ENCODE results near the gene ANKLE2.

ANKLE2 gene

DNA sequence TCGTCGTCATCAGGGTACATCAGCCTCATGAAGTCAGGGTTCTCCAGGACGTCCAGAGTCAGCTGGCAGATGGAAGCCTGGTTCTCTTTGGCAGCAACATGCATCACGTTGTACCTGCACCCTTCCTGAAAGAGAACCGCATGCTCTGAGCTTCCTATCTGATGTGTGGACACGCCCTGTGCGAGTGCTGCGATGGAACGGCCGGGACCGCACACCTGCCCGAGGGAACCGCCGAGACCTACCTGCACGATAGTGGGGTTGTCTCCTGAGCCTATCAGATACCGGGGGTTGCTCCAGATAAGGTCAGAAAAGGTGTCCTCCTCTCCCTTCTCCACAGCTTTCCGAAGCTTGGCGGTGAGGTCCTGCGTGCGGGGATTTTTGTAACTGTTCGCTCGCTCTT, 13.7 kb downstream of the ANKLE2 start:
- no peak for DNase-seq

DNA sequence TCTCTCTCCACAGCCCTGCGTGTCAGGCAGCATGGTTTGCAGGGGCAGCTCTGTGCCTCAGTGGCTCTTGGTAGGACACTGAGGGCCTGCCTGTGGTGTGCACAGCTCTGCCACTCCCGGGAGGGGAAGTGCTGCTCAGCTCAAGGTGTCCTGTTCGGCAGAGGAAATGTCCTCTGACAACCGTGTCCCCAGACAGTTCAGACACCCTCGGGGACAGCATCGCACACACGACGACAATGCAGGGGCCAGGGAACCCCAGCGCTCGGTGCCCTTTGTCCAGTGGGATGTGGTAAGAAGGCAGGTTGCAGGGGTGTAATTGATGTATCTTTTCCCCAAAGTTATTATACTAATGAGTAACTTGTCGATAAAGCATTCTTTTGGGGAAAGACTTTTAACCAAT, 14.2 kb downstream of the ANKLE2 start:
- no peak for DNase-seq

DNA sequence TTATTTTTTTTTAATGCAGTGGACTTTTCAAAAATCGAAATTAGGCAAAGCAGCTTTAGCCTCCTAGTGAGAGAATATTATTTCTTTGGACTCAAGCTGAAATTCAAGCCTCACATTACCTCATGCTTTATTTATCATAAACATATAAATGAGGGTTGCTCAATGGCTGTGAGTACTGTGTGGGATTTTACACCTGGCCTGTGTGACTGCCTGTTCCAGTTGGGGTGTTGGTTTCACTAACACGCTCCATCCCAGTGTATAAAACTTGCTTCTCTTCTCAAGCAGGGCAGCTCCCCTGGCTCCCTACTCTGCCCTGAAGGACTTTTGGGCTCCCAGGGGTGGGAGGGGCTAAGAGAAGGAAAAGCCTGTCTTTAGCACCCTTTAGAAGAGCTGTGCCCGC, 15.0 kb downstream of the ANKLE2 start:
- no peak for DNase-seq

DNA sequence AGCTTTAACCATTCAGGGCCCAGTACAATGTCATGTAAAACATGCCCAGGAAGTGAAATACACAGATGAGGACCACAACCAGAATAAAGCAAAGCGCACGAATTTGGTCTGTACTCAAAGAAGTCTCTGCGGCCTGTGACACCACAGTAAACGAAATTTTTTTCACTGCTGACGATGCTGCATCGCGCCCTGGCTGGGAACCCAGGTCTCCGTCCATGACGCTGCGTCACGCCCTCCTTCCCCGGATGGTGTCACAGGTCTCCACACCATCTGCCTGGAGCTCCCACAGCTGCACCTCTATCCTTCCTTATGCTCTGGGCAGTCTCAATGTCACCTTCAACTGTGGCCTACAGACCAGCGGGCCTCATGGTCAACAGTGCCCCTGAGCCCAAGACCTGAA, 17.8 kb downstream of the ANKLE2 start:
- no peak for DNase-seq

DNA sequence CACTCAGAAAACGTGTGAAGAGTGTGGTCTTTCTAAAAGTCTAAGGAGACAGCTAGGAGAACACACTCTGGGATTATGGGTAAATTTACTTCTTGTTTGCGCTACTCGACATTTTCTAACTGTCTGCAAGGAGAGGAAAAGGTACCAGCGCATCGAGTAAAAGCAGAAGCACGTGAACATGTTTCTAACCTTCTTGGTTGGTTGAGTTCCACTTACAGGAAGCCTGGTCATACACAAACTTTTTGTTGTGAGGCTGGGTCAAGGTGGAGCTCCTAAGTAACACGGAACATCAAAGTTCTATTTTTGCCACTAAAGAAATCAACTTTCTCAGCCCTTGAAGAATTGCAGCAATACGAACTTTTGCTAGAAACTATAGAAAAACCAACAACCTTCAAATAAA, 20.0 kb downstream of the ANKLE2 start:
- no peak for DNase-seq

DNA sequence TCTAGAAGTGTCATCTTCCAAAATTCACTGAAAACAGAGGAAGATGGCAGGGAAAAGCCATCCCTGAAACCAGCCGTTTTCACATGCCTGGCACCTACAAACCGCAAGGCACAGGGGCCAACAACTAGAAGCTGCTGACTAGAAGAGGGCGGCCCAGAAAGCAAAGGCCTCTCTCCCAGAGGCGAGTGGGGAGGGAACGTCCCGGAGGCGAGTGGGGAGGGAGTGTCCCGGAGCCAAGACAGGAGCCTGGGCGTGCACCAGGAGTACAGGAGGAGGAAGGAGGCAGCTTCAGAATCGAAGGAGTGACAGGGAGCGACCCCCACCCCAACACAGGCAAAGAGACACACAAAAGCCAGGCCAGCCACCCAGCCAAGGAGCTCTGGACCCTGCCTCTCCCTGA, 21.0 kb downstream of the ANKLE2 start:
- no peak for DNase-seq

DNA sequence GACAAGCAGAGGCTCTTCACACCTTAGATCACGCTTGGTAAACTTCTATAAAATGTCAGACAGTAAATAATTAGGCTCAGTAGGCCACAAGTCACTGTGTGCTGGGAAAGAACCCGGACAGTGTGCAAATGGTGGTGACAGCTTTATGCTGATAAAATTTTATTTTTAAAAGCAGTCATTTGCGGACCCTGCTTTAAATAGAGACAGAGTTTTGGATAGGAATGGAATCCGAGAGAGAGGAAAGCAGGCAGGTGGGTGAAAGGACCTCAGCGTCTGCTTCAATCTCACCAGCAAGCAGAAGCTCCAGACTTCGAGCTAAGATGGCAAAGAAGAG, 21.4 kb downstream of the ANKLE2 start:
- no peak for DNase-seq

DNA sequence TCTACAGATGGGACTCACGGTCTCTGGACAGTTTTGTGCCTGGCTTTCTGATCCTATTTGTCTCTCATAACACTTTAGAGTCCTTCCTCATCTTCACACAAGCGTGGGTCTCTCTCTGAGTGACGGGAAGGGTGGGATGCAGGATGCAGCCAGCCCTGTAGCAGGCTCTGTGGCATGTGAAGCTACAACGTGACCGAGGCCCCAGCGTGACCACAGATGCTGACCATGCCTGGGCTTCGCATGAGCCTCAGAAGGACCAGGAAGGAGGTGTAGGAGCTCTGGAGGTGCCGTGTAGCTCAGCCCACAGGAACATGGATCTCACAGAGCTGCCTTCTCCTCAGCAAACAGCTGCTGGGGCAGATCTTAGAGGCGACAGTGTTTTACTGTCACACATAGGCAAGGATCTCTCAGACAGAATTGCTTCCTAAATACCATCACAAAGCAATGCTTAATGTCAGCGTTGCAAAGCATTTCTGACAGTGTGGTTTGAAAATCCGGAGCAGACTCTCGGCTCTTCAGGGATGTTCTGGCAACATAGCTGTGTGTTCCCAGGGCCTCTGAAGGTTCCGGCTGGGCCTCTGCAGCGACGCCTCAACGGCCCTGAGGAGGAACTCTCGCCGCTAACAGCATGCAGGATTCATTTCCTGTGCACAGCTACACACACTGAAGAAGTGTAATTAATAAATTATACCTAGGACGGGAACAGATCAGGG, 21.9 kb downstream of the ANKLE2 start:
- DNase-seq: no peak

DNA sequence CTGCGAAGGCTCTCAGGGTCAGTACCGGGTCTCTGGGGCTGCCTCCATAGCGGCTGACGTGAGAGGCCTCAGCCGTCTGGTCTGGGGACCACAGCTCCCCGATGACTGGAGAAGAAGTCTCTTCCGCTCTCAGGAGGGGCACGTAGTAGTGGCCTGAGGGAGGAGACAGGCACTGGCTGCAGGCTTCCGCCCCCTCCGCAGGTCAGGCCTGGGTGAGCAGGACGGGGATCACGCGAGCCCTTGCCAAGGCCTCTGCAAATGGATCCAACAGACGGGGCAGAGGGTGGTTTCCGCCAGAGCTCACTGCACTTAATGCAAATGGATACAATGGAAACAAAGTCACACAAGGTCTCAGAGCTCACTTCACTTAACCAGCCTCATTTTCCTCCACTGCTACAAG, 24.7 kb downstream of the ANKLE2 start:
- no peak for DNase-seq

DNA sequence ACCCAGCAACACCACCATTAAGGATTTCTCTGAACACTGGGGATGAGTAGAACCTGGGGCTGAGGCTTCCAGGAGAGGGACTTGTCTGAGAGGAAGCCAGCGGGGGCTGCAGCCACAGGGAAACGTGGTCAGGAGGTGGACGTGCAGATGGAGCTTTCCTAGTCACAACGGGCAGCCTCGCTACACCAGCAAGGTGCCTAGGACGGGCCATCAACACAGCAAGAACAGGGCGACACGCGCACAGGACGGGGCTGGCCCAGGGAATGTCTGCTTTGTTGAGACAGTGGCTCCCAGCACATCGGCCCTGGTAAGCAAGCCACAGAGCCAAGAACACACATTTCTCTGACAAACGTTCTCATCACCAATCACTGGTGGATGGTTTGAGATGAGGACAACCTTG, 25.3 kb downstream of the ANKLE2 start:
- DNase-seq: no peak

DNA sequence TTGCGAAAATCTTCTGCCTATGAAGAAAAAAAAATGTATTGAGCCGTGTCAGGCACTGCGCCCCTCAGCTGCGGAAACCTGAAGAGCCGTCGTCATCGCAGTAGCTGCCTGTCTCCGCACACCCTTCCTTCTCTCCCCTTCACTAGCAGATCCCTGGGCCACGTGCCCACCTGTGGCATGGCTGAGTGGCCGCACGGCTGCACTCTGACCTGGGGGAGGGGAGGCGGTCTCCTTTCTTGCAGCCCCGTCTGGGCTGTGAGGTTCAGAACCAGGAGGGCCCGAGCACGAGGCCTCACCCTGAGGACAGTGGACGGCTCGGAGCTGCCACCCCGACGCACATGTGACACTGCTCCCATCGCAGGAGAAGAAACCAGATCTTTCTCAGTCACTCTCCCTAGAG, 26.1 kb downstream of the ANKLE2 start:
- DNase-seq: no peak

DNA sequence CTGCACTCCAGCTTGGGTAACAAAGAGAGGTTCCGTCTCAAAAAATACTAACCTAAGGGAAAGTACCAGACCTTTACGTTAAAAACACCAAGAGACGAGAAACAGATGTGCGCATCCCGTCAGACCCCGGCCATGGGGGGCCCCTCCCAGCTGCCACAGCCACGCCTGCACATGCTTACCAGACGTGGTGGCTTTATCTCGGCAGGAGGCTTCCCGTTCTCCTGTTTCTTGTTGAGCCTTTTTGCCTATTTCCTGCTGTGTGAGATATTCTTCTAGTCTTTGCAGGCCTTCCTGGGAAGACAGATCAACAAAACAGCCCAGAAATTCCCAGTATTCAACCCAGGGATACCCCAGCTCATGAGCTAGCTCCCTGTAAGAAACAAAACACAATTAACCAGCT, 27.4 kb downstream of the ANKLE2 start:
- DNase-seq: no peak

DNA sequence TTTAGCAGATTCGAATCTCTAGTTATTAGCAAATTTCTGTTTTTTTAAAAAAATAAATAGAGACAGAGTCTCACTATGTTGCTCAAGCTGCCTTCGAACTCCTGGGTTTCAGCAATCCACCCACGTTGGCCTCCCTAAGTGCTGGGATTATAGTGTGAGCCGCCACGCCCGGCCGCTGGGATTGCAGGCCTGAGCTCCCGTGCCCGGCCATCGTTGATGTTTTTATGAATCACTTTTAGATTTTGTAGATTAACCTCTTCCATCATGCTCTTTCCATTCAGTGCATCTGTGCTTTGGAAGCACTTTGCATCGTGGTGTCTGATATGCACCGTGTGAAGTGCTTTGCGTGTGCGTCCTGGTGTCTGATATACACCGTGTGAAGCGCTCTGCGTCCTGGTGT, 30.1 kb downstream of the ANKLE2 start:
- no peak for DNase-seq

DNA sequence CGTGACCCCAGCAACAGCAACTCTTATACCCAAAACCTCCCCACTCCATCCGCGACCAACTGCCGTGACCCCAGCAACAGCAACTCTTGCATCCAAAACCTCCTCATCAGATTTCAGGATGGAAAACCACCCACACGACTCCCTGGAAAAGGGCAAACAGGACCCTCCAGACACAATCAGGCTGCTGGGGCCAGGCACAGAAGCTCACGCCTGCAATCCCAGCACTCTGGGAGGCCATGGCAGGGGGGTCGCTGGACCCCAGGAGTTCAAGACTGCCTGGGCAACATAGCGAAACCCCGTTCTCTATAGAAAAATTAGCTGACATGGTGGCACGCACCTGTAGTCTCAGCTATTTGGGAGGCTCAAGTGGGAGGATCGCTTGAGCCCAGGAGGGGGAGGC, 31.3 kb downstream of the ANKLE2 start:
- DNase-seq: no peak

DNA sequence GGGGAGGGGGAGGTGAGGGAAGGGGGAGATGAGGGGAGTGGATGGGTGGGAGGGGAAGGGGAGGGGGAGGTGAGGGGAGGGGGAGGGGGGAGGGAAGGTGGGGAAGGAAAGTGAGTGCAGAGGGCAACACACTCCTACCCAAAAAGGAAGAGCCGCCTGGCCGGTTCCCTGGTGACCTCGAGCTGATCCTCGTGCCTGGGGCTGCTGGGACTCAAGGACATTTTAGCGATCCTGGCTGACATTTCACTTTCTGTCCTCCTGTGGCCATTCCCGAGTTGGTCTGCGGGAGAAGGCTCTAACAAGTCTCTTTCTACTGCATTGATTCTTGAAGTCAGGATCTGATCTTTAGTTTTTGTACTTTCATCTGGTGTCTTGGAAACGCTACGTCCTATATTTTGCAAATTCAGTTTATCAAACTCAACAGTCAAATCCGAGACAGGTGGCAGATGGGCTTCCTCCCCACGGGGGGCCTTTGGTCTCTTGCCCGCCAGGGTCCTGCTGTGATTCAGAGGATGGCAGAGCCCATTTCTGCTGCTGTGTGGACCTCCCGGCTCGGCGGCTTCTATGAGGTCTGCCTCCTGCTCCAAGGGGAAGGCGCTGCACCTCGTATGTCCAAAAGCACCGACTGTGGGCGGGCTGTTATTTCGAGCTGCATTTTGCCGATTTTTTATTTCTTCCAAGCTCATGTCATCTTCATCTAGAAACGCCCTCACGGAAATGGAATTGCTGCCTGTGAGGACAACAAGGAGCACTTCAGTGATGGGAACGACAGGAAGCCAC, 31.9 kb downstream of the ANKLE2 start:
- DNase-seq: no peak

DNA sequence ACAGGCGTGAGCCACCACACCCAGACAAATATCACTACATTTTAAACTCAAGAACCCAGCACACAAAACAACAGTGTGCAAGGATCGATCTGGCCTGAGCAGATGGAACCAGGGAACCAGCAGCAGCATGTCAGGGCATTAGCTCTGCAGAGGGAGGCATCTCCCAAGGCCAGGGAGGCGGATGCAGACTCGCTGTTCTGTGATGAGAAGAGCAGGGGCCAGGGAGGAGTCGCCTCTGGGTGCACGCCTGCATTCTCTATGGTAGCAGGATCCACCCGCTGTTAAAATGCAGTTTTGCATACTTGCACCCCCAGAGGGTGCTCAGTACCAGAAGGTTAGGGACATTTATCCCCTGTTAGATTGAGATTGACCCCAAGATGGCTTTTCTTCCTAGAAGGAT, 33.1 kb downstream of the ANKLE2 start:
- no peak for DNase-seq

DNA sequence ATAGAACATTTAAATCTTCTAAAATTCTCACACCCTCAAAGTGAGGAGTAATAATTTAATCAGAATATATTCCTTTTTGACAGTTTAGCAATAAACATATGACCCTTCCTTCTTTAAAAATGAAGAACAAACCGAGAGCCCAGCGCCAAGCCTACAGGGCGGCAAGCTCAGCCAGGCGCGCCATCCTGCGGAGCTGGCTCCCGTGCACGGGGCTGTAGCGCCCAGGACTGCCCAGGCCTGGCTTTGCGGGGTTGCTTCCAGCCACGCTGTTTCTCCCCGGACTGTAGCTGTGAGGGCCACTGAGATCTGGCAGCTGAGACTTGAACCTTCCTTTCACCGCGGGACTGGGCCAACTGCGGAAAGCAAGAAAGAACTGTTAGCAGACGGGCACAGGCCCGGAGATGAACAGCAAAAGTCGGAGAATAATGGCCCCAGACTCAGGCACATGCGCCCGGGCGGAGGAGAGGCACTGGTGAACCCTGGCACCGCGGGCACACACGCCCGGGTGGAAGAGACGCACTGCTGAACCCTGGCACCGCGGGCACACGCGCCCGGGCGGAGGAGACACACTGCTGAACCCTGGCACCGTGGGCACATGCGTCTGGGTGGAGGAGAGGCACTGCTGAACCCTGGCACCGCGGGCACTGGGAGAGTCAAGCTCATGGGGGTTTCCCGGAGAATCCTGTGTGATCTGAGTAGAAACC, 34.4 kb downstream of the ANKLE2 start:
- DNase-seq: no peak

DNA sequence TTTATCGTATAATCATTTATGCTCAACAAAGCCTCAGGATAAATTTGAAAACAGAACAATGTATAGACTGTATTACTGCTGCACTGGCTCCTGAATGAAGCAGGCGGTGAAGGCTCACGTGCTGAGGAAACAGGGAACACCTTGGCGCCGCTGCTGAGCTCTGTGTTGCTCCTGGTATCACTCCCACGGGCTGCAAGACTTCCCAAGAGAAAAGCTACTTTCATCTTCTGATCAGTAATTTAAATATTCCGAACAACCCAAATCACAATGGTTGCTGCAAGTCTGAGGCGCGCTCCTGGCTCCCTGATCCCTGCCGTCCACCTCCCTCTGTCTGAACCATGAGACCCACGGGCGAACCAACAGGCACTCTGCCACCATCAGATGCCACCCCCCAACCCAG, 35.2 kb downstream of the ANKLE2 start:
- no peak for DNase-seq

DNA sequence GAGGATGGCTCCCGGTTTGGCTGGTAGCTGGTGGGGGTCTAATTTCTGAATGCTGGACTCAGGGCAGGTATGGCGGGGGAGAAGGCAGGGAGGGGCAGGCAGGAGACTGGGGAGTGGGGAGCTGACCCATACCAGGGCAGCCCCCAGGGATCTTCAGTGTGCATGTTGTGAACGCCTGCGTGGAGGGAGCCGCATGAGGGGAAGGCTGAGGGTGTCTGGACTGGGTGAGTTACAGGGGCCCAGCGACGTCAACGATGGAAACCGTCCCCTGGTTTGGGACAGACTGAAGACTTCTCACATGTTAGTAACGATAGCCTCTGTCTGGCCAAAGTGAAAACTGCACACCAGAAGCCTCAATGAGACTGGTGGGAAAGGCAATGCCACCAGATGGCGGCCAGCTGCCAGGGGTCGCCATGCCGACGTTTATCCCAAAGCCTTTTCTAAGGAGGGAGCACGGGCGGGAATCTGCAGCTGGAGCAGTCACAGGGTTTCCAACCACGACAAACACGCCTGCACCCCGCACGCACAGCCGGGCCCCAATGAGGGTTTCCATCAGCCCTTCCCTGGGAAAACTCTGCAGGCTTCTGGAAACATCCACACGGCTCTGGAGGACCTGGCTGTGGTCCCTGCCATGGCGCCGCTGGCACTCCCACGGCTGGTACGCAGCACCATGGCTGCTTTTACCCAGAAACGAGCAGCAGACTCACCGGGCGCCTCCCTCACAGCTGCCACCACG, 37.0 kb downstream of the ANKLE2 start:
- no peak for DNase-seq

DNA sequence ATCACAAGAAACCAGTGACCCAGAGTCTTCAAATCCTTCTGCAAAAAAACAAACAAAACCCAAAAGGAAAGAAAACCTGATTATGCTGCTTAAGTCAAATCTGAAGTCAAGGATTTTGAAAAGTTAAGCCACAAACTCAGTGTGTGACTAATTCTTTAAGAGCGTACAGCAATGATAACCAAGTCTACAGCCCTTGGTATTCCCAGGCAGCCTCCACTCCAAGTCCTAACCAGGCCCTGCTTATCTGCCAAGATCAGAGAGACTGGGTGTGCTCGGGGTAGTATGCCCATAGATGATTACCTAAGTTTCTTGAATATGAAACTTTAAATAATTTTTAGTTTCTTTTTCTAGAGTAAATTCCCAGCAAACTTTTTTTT, 37.9 kb downstream of the ANKLE2 start:
- DNase-seq: no peak

DNA sequence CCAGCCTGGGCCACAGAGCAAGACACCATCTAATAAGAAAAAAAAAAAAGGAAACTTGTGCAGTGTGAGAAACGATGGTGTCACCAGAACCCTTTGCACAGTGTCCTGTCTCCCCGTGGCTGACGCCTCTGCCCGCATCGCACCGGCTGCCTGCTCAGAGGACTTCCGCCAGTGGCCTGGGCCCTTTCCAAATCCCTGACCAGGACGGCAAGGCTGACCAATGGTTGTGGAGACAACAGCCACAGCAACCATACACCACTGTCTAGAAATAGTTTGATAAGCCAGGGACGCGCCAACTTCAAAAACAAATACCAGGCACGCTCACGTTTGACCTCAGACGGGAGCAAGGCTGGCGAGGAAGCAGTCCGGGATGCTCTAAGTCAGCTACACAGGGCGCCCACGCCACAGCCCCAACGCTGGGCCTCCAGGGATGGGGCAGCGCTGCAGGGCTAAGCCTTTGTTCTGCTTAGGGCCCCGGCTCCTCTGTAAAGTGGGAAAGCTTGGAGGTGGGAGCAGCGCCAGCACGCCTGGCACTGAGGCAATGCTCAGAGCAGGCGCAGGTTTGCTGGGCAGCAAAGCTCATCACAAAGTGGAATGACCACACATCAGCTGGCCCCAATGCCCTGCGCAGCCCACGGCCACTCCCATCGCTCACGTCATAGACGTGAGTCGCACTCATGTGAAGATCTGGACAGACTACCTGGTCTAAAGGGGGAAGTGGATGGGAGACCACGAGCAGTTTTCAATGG, 38.4 kb downstream of the ANKLE2 start:
- DNase-seq: no peak

DNA sequence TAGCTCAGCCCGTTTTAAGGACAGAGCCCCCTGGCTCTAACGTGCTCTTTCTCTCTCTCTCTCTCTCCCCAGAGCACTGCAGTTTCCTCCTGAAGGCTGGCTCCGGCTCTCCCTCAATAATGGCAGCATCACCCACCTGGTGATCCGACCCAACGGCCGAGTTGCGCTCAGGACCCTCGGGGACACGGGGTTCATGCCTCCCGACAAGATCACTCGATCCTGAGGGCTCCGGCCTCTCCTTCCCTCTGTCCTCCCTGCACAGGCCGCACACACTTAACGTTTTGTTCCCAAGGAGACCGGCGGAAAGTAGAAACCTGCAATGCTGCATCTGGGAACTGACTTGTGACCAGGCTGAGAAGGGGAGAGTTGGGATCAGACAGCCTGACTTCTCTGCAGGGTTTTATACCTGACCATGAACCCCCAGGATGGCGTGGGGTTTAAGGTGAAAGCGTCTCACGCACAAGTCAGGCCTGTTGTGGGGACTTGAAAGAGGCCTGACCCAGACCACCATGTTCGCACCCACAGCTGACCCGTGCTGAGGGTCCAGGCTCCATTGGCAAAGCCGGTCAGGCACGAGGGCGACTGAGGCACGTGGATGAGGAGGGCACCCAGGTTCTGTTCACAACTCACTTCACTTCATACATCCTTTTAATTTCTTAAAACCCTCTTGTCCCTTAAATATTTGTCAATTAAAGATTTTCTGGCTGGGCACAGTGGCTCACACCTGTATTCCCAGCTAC, 40.9 kb downstream of the ANKLE2 start:
- no peak for DNase-seq
